Measurements from ENCODE around the gene MAN1C1.

Gene MAN1C1

DNA sequence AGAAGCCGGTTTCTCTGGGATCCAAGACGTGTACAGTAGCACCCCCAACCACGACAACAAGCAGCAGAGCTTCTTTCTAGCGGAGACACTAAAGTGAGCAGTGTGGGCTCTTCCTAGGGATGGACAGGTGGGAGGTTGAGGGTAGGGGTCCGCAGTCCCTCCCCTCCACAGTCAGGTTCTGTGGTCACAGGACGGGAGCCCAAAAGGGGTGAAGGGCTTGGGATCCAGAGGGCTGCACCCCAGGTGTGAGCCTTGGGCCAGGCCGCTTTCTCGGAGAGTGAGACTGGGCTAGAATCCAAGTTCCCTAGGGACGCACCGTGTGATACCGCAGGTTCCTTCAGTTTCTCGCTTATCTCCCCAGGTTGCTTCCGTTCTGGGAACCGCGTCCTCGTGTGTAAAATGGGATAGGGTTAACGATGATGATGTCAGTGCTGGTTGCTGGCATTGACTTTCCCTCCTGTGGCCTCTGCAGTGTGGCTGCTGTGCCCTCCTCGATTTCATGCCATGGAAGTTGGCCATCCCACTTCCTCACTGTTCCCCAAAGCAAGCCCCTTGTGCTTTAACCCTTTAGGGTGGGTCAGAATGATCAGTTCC is 166.1 kb downstream of the MAN1C1 start:
- no peak for DNase-seq (ENCODE audit: low spot score)

DNA sequence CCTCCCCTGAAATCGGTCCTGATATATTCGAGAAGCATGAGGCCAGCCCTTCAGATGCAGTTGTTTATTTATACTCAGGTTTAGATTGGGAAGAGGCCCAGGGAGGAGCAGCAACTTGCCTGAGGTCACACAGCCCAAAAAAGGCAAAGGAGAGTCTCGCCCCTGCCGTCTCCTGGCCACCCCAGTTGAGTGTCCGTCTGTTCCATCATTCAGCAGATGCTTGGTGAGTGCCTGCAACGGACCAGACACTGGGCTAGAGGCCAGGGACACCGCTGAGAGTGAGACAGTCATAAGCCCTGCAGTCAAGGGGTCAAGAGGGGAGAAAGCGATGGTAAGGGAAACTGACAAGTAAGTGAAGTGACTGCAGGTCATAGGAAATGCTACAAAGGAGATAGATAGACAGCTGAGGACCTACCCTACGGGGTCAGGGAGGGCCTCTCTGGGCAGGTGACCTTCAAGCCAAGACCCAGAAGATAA is 168.0 kb downstream of the MAN1C1 start:
- no peak for DNase-seq (ENCODE audit: low spot score)

DNA sequence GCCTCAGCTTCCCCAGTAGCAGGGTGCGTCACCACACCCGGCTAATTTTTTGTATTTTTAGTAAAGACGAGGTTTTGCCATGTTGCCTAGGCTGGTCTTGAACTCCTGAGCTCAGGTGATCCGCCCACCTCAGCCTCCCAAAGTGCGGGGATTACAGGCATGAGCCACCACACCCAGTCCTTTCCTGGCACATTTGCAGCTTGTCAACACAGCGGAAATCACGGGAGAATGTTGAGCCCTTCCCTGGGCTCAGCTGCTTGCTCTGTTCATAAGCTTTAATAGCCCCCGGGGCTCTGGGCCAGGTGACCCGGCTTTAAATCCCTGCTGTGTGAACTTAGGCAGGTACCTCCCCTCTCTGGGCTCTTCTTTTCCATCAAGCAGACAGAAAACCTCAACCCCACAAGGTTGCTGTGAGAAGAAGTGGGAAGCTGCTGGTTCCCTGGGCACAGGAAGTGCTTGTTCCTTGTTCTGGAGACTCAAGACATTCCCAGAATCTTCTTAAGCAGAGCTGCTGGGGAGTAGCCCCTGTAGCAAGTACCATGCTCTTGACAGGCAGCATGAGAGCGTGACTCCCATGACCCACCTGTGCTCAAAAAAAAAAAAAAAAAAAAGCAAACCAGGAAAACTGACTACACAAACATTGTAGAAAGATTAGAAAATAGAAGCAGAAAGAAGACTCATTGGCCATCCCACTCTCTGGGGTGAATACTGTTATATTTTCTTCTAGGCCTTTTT is 168.9 kb downstream of the MAN1C1 start:
- no peak for DNase-seq (ENCODE audit: low spot score)

DNA sequence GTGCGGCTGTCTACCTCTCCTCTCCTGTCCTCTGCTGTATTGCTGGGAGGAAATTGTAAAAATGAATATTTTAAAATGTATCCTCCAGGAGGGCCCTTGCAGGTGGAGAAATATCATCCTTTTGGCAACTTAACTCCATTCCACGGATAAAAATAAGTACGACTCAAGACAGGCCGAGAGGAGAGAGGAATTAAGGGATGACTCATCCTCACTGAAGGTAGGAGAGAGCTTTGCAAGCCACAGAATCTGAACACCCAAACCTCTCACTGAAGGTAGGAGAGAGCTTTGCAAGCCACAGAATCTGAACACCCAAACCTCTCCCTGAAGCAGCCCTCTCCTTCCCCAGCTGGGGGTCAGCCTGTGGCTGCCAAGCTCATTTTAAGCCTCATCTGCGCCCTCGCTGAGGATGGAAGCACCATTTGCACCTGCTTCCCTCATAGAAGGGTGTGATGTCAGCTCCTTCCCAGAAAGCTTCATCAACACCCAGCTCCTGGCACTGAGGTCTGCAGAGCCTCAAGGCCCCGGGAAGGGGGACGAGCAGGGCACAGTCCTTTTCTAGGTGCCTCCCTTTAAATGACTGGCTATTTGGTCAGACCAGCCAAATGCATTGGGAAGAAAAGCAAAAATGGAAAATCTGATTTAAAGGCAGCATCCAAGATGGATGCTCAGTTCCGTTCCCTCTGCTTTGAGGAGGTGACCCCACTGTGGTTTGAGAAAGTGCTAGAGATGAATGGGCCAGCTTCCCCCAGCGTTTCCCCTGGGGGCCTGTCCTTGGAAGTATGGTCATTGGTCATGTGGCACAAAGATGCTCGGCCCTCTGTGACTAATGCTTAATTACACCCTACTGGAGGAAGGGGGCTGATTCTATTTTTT is 170.5 kb downstream of the MAN1C1 start:
- no peak for DNase-seq (ENCODE audit: low spot score)

DNA sequence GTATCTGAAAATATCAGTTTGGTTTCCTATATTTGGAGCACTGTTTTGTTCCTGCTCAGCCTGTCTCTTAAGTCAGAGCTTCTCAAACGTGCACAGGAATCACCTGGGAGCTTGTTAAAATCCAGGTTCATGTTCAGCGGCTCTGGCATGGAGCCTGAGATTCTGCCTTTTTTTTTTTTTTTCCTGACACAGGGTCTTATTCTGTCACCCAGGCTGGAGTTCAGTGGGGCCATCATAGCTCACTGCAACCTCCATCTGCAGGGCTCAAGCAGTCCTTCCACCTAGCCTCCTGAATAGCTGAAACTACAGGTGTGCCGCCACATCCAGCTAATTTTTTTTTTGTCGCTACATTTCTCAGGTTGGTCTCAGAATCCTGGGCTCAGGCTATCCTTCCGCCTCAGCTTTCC is 171.2 kb downstream of the MAN1C1 start:
- no peak for DNase-seq (ENCODE audit: low spot score)

DNA sequence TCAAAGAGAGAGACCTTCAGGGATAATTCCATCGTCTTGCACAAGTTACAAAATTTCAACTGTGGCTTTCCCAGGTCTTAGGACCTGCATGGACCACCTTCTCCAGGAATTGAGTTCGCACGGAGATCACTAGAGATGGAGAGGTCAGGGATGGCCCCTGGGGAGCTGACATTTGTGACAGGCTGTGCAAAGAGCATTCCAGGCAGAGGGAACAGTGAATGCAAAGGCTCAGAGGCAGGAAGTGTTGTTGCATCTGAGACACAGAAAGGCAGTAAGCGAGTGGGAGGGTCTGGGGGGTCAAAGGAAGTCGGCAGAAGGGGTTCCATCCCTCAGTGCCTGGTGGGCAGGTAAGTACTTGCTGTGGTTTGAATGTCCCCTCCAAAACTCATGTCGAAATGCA is 173.9 kb downstream of the MAN1C1 start:
- no peak for DNase-seq (ENCODE audit: low spot score)

DNA sequence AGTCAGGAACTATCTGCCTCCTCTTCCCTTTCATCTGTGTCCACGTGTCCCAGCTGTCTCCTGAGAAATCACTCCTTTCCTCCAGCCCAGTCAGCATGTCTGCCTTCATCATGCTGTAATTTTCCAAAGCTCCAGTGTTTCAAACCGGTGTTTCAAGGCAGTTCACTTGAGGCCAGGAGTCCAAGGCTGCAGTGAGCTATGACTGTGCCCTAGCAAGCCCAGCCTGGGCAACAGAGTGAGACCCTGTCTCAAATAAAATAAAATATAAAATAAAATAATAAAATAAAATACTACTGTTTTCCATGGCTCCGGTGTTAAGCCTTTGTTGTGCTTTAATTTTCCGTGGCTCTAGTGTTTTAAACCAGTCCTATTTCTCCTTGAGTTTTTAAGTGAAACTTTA is 175.5 kb downstream of the MAN1C1 start:
- no peak for DNase-seq (ENCODE audit: low spot score)

DNA sequence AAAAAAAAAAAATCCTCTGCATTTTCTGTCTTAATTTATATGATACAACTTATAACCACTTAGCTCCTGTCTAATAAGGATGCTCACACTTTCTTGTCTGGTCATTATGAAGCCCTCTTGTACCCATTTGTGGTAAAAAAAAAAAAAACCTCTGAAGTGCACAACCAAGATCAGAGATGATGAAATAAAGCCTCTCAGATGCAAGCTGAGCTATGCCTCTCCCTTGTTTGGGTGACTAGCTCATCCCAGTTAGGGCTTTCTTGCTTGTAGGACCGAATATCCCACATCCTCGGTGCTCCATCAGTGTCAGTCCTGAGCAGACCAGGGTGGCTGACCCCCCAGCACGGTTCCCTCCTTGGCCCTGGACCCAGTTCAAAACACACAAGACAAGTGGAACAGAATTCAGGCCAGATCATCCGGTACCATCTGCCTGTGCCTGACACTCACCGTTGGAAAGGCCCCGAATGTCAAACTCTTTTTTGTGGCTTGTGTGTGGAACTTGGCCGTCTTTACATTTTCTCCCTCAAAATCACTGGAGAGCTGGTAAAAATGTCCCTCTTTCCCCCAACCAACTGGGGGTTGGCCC is 177.1 kb downstream of the MAN1C1 start:
- DNase-seq (ENCODE audit: low spot score), result no peak

DNA sequence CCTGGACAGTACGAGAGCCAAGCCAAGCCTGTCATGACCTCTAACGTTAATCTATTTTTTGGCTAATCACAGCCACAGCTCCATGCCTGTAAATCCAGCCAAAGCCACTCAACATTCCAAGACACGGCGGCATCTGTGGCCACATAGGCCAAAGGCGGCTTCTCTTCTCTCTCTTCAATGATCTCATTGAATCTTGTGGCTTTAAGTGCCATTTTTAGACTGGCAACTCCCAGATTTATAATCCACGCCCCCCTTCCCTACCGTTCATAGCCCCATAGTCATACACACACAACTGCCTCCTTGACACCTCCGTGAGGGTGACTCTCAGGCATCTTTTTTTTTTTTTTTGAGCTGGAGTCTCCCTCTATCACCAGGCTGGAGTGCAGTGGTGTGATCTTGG is 177.7 kb downstream of the MAN1C1 start:
- no peak for DNase-seq (ENCODE audit: low spot score)

DNA sequence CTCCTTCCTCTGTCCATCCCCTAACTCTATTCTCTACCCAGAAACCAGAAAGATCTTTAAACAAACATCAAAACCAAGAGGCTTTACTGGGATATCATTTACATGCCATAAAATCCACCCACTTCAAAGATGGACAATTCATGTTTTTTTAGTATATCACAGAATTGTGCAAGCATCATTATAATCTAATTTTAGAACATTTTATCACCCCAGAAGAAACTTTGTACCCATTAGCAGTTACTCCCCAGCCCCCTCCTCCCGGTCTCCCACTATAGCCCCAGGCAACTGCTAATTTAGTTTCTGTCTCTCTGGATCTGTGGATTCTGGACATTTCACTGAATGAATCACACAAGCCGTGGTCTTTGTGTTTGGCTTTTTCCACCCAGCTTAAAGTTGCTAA is 178.6 kb downstream of the MAN1C1 start:
- DNase-seq (ENCODE audit: low spot score), result no peak

DNA sequence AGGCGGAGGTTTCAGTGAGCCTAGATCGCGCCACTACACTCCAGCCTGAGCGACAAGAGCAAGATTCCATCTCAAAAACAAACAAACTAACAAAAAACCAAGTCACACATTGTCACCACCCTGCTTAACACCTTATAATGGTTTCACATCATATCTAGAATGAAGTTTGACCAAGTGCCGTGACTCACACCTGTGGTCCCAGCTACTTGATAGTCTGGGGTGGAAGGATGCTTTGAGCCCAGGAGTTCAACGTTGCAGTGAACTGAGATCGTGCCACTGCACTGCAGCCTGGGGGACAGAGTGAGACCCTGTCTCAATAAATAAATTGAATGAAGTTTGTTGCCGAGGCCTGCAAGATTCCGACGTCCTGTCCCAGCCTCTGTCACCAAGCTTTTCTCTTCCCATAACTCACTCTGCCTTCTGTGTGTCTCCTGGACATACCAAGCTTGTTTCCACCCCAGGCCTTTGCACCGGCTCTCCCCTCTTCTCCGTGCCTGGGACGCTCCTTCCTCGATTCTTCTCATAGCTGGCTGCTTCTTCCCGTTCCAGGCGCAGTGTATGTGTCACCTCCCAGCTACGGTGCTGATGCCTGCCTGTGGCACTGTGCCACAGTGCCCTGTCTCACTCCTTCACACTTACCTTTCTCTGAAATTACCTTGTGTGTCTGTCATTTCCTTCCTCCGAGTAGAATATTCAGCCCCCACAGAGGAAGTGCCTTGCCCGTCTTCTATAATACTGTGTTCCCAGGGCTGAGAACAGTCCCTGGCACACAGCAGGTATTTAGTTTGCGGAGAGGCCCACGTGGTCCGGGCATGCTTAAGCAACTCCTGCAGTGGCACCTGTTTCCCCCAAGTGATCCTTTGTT is 179.6 kb downstream of the MAN1C1 start:
- no peak for DNase-seq (ENCODE audit: low spot score)

DNA sequence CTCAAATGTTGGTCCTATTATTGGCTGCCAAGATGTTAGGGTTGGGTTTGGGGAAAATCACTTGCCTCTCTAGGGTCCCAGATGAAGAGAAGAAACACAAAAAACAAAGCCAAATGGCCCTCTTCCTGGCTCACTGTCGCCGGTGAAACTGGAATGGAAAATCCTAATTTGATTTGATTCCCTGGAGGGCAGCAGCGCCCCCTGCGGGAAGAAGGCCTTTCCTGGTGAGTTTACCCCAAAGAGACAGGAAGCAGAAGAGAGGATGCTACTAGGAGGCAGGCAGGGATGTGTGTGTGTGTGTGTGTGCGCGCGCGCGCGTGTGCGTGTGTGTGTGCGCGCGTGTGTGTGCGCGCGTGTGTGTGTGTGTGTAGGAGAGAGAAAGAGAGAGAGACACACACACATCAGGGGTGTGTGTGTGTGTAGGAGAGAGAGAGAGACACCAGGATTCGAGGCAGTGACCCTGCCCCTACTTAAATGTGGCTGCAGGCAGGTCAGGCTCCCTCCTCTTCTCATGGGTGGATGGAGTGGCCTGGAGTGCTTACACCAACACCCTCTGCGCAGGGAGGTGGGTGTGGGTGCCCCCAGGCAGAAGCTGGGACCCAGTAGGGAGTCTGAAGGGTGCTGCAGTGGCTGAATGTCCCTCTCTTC is 180.3 kb downstream of the MAN1C1 start:
- DNase-seq (ENCODE audit: low spot score), result peak; percentile 80

DNA sequence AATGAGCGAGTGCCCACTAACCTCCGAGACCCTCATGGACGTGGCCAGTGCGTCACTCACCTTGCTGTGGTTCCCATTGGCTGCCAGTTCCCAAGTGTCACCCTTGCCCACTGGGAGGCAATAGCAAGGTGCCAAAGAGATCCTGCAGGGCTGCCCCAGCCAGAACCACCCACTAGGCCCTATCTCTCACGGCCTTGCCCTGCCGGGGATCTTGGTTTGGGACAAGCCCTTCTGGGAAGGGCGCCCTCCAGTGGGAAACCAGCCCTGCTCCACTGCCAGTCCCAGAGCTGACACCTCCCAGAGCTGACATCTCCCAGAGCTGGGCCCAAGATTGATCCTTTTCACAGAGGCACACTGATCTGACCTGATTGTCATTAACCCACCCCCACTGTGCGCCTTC is 181.3 kb downstream of the MAN1C1 start:
- no peak for DNase-seq (ENCODE audit: low spot score)

DNA sequence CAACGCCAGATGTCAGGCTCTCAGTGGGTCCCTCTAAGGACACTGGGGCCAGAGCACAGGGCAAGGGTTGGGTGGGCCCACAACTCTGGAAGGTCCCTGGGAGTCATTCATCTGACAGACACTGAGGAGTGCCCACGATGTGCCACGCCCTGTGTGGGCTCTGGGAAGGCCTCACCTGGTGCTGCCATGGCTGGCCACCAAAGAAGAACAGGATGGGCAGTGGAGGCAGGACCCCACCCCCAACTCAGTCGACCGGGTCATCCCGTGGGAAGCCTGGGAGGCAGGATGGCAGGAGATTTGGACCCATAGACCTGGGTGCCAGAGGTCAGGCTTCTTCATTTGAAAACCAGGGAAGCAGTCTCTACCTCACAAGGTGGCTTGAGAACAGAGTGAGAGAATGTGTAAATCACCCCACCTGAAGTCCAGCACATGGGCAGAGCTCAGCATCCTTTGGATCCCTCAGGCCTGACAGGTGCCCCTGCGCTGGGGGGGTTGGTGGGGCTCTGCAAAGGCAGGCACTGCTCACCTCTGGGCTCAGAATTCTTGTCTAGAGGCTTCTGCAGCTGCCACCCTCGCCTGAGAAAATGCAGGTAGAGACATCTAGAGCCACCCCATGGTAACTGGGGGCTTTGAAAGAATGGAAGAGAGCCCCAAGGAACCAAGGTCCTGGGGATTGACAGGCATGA is 182.2 kb downstream of the MAN1C1 start:
- DNase-seq (ENCODE audit: low spot score), result no peak

DNA sequence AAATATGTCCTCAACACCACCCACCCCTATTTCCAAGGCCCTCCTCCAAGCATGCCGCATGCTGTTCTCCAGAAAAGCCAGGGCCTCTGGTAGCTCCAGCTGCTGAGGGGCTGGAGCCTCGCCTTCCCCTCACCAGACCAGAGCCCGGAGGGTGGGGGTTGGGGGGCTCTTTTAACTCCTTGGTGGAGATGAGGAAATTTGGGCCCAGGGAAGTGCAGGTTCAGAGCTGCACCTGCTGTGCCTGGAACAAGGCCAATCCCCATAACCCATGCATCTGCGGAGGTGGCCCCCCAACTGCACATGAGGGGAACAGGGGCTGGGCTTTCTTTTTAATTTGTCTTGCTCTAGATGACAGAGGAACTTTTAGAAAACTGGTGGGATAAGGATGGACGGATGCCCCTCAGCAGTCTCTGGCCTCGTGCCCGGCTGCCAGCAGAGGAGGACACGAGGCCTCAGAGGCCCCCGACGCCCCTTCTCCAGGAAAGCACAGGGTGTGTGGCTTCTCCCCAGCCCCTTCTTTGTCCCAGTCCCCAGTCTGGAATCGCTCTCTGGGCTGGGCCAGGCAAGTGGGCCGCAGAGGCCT is 182.9 kb downstream of the MAN1C1 start:
- DNase-seq (ENCODE audit: low spot score), result no peak

DNA sequence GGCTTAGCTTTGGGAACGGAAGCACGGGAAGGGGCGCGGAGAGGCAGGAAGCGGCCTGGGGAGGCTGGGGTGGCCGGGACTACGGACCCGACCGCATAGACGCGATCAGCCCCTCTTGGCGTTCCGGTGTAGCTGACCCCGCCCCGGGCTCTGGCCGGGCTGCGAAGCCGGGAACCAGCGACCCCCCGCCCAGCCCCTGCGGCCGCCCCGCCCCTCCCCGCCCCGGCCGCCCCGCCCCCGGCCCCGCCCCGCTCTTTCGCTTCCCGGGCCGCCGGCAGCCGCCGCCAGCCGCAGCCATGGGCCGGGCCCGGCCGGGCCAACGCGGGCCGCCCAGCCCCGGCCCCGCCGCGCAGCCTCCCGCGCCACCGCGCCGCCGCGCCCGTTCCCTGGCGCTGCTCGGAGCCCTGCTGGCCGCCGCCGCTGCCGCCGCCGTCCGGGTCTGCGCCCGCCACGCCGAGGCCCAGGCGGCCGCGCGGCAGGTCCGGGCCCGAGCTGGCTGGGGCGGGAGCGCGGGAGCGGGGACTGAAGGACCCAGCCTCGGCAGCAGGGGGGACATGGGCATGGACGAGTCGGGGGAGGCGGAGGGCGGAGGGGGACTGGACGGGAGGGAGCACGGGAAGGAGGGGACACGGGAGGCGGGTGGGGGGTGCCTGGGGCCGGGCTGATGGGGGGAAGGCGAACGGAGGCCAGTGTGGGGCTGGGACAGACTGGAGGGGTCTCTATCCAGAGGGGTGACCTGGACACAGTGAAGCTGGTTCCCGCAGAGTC is 183.5 kb downstream of the MAN1C1 start, which contains the start of gene SELENON:
SELENON (plus strand) TSS at position 259 of the 768 bp plus-strand sequence; CDS start at position 297, 38 bp downstream.
- DNase-seq (ENCODE audit: low spot score), result no peak

DNA sequence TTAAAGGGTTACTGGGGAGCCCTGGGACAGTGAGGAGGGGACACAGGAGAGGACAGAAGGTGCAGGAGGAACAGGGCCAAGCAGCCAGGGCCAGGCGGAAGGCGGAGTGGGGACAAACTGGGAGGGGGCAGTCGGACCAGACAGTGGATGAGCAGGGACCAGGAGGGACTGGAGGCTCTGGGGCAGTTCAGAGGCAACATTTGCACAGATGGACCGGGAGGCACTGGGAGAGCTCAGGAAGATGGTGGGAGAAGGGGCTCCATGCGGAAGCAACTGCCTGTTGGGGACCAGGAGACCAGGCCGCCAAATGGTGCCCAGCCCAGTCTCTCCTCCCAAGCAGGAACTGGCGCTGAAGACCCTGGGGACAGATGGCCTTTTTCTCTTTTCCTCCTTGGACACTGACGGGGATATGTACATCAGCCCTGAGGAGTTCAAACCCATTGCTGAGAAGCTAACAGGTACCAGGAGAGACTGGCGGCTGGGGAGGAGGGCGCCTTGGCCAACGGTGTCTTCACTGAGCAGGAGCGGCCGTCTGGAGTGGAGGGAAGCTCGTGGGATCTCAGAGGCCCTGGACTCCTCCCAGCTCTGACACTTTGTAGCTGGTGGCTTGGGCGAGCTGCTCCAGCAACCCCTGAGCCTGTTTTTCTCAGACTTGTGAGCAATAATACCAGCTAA is 184.2 kb downstream of the MAN1C1 start:
- no peak for DNase-seq (ENCODE audit: low spot score)

DNA sequence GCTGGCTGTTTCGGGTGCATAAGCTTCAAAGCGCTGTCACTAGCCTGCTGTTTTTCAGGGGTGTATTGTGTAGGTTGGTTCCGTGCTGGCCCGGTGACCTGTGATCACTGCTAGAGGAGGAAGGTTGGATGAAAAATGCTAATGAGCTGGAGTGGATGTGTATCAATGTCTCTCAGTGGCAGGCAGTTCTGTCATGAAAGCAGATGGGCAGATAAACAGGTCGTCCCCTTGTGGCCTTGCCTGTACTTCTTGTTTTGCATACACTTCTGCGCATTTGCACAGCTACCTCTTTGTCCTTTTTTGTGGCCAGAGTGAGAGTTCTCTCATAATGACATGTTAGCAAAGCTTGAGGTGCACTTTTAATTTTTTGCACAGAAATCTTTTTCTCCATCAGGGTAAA is 186.3 kb downstream of the MAN1C1 start:
- no peak for DNase-seq (ENCODE audit: low spot score)

DNA sequence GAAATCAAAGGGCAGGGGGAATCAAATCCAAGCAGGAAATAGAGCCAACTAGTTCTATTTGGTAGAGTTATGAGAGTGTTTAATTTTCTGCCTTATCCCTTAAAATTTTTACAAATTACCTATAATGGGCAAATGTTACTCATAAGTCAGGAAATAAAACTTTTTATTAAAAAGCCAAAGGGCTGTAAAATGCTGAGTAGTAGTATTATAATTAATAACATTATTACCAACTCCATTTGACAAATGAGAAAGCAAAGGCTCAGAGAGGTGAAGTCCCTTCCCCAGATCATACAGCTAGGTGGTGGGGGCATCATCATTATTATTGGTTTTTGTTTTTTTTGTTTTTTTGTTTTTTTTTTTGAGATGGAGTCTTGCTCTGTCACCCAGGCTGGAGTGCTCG is 186.8 kb downstream of the MAN1C1 start:
- no peak for DNase-seq (ENCODE audit: low spot score)

All from Ammon's horn (tissue), 1 donor.